CD4-positive, alpha-beta T cell treated with Interleukin-17A for 1 hour (primary cell): ENCODE results near the gene TBC1D10A.
"Not testable (repeated sequence)": the region's sequence is repeated elsewhere in the genome, so short reads cannot be mapped to it uniquely, and the experiment has no call there.

Experiments
- DNase-seq: peaks from one replicate; pipeline ENCODE4 v3.0.0-alpha.2; 2020

TBC1D10A gene

DNA sequence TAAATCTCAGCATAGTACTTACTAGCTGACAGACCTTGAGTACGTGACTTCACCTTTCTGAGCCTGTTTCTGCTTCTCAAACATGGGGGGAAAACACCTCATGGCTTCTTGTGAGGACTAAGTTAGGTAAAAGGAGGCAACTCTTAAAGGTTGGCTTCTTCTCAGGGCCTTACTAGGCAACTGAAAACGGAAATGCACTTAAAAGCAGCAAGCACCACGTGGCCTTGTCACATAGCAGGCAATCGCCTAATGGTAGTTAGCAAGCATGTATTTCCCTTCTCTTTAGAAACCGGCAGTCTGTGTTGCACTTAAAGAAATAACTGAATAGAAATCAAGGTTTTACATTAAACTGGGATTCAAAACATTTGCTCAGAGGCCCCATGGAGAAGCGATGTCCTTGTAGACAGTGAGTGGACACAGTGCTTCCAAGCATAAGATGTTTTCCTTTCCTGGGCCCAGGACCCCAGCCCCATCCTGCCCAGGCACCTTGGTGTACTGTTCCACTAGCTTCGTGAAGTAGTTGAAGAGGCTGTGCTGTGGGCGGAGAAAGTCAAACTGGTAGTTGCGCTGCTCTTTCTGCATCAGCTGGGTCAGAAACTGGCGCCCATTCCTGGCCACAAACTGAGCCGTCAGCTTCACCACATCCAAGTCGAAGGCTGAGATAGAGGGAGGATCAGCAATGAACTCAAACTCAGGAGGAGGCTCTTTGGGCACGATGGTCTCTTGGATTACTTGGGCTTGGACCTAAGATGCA, 17.9 kb upstream of the TBC1D10A start:
- DNase-seq, result peak; percentile 43

GRCh38 chr22:30340911-30341685, 14.4 kb upstream of the TBC1D10A start:
- DNase-seq, result no peak

GRCh38 chr22:30338802-30339201, 12.1 kb upstream of the TBC1D10A start:
- no peak for DNase-seq

GRCh38 chr22:30338341-30338740, 11.6 kb upstream of the TBC1D10A start:
- not testable (repeated sequence) for DNase-seq

DNA sequence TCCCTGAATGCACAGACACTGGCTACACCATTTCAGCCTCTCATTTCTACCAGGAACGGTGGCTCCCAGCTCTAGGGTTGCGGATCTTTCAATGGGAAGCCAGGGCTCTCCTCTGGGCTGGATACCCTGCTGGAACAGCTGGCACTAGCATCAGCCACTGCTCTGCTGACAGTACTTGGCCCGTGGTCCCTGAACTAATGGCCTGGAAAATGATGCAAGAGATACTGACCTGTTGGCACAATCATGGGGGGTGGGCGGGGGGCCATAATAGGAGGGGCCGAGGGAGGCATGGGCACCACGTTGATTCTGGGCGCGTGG, 10.7 kb upstream of the TBC1D10A start:
- DNase-seq, result no peak

GRCh38 chr22:30336752-30337460, 10.2 kb upstream of the TBC1D10A start:
- DNase-seq, result no peak

DNA sequence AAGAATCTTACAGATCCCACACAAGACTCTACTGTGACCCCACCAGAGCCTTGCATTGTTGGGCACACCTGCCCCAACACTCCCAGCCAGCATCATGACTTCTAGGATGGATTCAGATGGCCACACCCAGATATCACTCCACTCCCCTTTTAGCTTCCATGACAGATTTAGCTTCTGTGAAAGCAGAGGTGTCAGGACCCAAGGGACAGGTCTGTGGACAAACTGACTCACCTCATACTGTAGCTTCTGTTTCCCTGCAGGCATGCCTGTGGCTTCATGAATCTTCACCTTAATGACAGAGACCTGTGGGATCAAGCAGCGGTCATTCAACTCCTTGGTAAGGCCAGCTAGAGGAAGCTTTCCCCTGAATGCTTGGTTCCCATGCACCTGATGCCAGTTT, 8.5 kb upstream of the TBC1D10A start:
- DNase-seq, result no peak

- no peak for DNase-seq
Observed at GRCh38 chr22:30334646-30335045, 7.9 kb upstream of the TBC1D10A start.

- no peak for DNase-seq
Observed at GRCh38 chr22:30333707-30334087, 7.0 kb upstream of the TBC1D10A start.

DNA sequence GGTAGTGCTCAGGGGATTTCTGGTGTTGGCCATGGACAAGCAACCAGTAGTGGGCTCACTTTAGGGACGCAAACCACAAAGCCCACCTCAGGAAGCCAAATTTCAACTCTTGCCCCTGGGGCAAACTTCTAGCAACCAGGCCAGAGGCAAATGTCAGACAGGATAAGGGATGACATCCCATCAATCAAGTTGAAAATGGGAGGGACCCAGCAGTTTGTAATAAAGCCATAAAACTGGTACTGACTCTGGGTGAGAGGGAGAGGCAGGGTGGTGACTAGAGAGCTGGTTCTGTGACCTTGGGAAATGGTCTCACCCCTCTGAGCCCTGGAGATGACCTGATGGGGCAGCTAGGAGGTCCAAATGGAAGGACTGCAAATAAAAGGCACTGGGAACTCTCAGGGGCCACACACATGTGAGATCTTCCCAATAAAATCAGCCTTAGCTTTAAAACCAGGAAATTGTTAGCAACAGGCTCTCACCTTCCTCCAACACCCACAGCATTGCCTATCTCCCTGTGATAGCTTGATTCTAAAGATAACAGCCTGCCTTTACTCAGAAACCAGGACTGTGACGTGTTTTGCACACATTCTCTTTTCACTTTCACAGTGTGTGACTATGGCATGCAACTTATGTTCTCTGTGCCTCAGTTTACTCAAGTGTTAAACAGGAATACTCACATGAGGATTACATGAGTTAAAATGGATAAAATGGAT, 6.4 kb upstream of the TBC1D10A start:
- DNase-seq, result no peak

DNA sequence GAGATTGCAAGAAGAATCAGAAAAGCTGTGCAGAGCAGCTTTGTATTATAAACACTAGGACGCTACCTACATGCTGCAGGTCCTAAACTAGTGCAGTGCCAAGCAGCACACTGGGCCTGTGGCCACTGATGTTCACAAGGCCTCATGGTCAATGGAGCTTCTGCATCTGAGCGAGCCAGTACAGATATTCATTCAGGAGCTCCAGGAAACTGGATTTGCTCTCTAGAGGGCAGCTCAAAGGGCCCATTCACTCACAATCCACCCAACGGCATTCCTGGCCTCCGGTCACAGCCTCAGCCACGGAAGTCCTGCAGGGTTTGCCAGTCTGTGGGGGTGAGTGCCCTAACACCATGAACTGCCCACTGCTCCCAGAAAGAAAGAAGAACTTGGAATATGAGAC, 5.8 kb upstream of the TBC1D10A start:
- DNase-seq, result no peak

DNA sequence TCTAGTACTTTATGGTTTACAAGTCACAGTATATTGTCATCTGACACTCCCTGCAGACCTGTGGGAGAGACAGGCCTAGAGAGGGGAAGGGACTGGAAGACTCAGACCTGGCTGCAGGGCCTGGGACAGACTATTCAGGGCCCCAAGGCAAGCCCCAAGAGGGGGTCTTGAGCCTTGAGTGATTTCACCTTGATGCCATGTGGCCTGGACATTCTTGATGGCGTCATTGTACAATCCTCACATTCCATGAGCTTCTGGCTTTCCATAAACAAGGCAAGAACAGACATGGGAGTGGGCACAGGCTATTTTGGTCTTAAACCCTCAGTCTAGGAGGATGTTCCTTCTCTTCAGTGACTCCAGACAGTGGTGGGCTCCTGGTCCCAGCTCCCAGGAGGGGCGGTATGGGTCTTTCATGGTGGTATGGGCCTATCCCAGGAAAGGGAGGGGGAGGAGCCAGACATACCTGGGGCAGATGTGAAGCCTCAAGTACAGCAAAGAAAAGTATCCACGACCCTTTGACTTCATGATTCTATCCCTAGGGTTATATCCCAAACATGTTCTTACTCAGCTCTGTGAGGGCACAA, 1.8 kb upstream of the TBC1D10A start:
- DNase-seq, result no peak

DNA sequence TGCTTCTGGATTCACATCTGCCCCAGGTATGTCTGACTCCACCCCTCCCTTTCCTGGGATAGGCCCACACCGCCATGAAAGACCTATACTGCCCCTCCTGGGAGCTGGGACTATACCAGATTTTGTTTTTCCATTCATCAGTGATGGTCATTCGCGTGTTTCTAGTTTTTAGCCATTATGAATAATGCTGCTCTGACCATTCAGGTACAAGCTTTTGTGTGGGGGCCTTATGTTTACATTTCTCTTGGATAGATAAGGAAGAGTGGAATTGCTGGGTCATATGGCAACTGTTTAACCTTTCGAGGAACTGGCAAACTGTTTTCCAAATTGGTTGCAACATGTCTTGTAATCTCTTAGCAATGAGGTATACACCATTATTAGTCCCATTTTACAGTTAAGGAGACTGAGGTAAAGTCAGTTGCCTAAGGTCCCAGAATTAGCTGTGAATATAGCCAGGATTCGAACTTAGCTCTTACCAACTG, 1.2 kb upstream of the TBC1D10A start:
- DNase-seq, result no peak

- peak; percentile 27 for DNase-seq
Observed at GRCh38 chr22:30326255-30326705, 461 bp downstream of the TBC1D10A start.

GRCh38 chr22:30325724-30326254, 952 bp downstream of the TBC1D10A start:
- DNase-seq, result no peak

DNA sequence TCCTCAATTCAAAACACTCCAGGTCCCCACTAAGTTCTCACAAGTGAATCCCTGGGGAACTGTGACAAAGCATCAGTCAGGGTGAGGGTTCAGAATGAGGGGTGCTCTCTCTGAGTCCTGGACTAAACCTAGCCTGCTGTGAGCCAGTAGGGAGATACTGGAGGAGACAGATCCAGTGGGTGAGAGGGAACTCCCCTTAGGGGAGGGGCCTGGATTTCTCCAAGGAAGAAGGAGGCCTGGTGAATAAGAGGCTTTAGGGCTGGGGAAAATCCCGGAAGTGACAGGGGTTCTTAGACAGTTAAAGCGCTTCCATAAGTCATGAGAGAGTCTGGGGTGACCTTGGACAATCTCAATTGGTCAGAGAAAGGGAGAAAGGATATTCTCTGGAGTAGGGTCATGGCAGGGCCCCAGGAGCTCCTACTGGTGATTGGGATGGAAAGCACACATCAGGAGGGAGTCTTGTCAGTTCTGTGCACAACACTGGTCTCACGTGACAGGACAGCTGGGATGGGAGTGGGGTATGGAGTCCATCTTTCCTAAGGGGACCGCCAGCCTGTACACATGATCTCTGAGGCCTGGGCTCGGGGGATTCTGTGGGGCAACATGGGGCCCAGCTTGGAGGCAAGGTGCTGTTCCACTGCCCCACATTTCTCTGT, 1.5 kb downstream of the TBC1D10A start:
- no peak for DNase-seq

DNA sequence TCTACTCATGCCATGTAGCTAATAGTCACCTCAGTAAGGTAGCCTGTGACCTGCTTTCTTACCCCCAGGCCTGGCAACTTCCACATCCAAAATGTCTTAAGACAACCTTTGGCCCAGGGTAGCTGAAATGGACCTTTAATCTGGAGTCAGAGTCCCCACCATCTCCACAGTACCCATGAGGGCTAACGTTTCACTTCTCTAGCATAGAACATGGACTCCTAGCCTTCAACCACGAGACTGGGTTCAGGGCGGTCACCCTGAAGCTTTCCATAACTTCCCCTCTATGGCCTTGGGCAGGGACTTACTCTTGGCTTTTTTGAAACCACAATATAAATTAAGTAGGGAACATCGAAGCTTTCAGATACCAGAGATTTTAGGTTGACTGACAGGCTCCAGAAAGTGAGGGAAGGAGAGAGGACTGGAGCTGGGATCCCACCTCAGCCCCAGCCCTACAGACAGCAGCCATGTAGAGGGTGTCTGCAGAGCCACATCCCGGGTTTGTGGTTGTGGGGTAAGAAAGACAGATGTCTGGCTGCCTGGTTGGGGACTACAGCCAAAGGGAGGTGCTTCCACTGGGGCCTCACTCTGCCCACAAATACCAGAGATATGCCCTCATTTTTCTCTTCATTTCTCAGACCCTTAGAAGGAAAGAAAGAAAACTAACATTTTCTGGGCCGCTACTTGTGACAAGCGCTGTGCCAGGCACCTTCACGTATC, 2.6 kb downstream of the TBC1D10A start:
- DNase-seq, result peak; percentile 56

GRCh38 chr22:30323246-30323645, 3.5 kb downstream of the TBC1D10A start:
- DNase-seq, result no peak

GRCh38 chr22:30321461-30321860, 5.3 kb downstream of the TBC1D10A start:
- DNase-seq, result no peak

- no peak for DNase-seq
Observed at GRCh38 chr22:30320021-30320556, 6.7 kb downstream of the TBC1D10A start.
